ENCODE data around the gene ACOX3.
"Not testable (repeated sequence)": the region's sequence is repeated elsewhere in the genome, so short reads cannot be mapped to it uniquely, and the experiment has no call there.

Gene ACOX3

DNA sequence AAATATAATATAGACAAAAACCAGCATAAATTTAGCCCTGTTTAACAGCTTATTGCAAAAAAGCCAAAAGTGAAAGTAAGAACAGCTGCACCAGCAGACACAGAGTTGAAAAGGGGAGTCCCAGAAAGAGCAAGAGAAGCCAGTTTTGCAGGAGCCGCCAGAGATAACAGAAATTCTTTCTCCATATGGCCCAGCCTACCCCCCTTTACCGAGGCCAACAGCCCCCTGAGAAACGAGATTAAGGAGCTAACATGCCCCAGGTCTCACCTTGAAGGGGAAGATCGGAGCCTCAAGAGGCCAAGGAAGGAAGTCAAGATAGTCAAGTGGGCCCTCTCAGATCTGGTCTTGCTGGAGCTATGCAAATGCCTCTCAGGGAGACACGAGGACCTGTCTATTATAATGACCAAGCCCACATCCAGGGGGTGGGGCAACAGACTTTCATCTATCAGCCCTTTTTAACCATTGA, 4.8 kb downstream of the ACOX3 start:
- FAIRE-seq (no peak), DNase-seq (ENCODE audit: low spot score) (no peak)

DNA sequence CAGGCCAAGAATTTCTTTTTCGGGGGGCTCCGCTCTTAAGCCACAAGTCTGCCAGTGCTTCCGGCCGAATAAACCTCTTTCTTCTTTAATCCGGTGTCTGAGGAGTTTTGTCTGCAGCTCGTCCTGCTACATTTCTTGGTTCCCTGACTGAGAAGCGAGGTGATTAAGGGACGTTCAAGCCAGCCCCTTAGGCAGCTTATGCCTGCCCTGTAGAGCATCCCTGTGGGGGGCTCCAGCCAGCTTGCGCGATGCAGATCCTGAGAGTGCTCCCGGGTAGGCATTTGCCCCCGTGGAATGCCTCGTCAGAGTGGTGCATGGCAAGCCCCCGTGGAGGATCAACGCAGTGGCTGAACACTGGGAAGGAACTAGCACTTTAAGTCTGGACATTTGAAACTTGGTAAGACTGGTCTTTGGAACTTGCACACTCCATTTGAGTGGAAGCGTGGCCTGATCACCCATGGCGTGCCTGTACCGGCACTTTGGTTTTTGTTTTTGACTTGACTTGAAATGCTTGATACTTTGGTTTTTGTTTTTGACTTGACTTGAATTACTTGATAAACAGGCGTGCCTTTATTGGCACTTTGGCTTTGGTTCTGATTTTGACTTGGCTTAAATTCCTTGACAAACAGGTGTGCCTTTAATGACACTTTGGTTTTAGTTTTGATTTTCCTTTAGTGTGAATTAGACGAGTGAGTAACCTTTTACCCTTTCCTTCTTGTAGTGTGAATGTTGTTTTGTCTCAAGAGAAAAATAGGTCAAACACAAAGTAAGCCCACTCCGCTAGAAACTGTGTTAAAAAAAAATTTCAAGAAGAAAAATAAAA, 6.1 kb downstream of the ACOX3 start:
- no peak for DNase-seq (ENCODE audit: low spot score)

DNA sequence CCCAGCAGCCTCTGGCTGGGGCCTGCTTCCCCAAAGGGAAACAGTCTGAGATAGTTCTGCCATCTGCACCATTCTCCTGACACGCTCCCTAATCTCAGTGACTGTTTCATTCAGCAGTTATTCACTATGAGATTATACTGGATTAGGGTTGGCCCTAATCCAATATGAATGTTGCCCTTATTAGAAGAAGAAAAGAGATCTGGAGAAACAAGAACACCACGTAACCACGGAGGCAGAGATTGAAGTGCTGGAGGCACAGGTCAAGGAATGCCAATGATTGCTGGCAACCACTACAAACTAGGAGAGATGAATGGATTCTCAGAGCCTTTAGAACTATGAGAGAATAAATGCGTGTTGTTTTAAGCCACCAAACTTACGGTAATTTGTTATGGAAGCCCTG, 7.4 kb downstream of the ACOX3 start:
- DNase-seq (ENCODE audit: low spot score) (no peak), FAIRE-seq (no peak)

More for the DNA sequence above, 6.1 kb downstream of the ACOX3 start:
- FAIRE-seq, result no peak

DNA sequence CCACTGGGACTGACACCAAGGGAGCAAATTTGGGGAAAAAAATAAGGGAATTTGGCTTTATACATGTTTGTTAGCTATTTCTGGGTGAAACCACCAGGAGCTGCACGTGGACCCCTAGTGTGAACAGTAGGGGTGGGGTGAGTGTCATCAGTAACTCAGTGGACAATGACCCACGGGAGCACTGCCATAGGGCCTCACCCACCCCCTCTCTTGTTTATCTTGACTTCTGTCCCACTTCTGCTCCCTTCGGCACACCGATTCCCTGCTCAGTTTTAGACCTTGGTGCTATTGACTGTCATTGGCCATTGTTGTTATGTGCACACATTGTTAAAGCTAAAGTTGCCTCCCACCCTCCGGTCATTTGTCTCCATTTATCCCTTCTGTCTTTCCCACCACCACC, 9.0 kb downstream of the ACOX3 start:
- no peak for FAIRE-seq
- no peak for DNase-seq (ENCODE audit: low spot score)

DNA sequence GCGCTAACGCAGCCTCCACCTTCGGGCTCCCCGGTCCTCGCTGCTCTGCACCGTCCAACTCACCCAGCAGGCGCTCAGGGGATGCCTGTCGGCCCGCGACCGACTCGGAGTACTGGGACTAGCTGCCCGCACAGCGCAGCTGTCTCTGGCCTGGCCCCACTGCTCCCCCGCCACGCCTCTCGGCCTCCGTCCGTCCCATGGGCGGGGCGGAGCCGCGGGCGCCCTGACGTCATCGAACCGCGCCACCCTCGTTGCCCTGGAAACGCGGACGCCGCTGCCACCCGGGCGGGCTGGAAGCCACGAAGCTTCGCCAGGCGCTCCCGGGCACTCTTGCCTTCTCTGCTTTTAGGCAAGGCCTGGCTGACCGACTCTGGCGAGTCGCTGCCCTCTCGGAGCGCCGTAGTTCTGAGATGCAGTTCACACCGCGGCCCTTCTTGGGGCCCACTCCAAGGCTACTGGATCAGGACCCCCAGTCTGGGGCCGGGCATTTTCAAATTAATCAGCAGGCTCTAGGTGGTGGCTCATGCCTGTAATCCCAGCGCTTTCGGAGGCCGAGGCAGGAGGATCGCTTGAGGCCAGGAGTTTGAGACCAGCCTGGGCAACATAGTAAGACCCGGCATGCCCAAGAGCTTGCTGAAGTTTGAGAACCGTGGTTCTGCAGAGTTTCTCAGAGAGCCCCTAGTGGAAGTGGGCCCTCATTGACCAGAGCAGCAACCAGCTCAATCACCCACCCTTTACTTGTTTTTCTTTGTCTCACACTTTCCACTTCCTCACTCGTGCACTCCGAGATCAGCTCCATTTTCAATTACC, 12.0 kb downstream of the ACOX3 start:
- DNase-seq (ENCODE audit: low spot score), result peak; percentile 72
- FAIRE-seq, result no peak

DNA sequence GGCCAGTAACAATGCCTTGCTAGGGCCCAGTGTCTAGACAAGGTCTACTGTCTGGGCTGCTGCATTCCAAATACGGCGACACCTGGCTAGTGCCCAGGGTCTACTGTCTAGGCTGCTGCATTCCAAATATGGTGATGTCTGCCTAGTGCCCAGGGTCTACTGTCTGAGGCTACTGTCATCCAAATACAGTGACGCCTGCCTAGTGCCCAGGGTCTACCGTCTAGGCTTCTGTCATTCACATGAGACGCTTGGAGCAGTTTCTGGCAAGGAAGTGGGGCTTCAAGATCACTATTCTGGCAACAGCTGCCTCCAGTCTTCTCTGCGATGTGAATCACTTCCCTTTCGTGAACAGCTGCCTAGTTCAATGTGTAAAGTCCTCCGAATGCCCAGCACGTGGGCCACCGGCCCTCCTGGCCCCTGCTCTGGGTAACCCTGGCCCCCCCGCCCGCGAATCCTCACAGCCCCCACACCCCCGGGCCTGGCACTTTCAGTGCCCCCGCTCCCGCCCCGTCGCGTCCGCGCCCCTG, 12.7 kb downstream of the ACOX3 start:
- DNase-seq (ENCODE audit: low spot score), result peak; percentile 26
- no peak for FAIRE-seq

DNA sequence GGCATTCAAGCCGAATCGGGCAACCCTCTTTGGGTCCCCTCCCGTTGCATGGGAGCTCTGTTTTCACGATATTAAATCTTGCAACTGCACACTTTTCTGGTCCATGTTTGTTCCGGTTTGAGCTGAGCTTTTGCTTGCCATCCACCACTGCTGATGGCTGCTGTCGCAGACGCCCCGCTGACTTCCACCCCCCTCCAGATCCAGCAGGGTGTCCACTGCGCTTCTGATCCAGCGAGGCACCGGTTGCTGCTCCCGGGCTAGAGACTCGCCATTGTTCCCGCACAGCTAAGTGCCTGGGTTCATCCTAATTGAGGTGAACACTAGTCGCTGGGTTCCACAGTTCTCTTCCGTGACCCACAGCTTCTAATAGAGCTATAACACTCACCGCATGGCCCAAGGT, 13.3 kb downstream of the ACOX3 start:
- FAIRE-seq (no peak), DNase-seq (ENCODE audit: low spot score) (no peak)

DNA sequence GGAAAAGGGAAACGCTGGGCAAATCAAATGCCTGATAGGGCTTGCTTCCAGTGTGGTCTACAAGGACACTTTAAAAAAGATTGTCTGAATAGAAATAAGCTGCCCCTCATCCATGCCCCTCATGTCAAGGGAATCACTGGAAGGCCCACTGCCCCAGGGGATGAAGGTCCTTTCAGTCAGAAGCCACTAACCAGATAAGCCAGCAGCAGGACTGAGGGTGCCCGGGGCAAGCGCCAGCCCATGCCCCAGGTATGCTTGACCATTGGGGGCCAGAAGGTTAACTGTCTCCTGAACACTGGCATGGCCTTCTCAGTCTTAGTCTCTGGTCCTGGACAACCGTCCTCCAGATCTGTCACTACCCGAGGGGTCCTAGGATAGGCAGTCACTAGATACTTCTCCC, 17.7 kb downstream of the ACOX3 start:
- FAIRE-seq (no peak), DNase-seq (ENCODE audit: low spot score) (no peak)

DNA sequence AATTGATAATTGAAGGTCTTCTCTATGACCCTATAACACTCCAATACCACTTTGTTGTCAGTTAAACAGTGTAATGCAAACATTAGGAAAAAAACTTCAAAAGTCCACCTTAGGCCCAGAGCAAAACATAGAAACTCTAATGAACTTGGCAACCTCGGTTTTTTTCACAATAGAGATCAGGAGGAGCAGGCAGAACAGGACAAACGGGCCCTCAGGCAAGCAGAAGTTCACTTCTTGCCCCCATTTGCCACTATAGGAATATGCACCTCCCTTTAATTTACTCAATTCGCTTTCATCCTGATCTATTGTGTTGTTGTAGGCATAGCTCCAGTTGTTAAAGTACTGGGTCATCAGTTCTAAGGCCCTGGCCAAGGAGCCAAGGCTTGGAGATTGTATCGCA, 18.2 kb downstream of the ACOX3 start:
- FAIRE-seq (no peak), DNase-seq (ENCODE audit: low spot score) (no peak)

DNA sequence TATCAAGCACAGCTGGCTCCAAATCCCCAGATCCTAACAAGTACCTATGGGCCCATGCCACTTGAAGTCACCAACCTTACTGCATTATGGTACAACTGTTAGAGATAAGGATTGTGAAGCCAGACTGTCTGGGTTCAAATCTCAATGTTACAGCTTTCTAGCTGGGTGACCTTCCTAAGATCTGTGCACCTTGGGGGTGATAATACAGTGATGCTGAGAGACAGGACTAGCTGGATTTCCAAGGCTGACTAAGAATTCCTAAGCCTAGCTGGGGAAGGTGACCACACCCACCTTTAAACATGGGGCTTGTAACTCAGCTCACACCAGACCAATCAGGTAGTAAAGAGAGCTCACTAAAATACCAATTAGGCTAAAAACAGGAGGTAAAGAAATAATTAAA, 20.4 kb downstream of the ACOX3 start:
- DNase-seq (ENCODE audit: low spot score); FAIRE-seq: not testable (repeated sequence)

DNA sequence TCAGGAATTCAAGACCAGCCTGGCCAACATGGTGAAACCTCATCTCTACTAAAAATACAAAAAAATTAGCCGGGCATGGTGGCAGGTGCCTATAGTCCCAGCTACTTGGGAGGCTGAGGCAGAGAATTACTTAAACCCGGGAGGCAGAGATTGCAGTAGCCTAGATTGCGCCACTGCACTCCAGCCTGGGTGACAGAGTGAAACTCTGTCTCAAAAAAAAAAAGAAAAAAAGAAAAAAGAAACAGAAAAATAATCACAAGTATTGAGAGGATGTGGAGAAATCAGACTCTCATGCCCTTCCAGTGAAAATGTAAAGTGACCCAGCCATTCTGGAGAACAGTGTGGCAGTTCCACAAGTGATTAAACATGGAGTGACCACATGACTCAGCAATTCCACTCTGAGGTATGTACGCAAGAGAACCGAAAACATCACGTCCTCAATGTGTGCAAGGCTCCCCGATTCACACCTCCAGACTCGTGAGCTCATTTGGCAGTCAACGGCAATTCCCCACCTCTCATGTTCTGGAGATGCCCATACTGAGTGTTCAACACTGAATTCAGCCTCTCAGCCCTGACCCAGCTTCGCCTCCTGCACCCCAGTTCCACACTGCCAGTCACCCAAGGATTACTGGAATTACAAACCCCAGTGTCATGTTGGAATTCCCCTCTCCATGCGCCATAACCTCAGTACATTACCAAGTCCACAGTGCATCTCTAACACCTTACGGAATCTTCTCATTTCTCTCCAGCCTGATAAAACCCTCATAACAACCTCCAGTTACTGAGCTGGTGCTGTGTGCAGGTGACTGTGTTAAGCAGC, 21.1 kb downstream of the ACOX3 start:
- peak; percentile 78 for DNase-seq (ENCODE audit: low spot score)
- peak; percentile 59 for FAIRE-seq

DNA sequence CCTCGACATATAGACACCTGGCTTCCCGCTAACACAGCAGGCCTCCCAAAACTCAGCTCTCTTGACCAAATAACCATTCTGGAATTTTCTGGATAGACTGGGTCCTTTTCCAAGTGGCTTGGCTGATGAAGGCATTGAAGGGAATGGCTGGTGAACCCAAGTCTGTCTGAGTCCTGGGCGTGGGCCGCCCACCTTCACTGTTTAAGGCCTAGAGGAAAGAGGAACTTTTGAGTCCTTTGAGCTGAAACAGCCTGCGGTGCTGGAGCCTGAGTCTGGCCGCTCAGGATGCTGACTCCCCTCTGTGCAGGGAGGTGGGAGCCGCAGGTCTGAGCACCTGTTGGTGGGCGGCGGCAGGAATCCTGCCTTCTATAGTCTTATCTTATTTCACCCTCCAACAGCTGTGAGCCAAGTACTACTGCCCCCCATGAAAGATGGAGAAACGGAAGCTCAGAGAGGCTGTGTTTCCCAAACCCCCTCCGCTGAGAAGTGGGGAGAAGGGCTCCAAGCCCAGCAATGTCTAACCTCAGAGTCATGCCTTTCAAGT, 23.4 kb downstream of the ACOX3 start:
- DNase-seq (ENCODE audit: low spot score) (no peak), FAIRE-seq (no peak)

DNA sequence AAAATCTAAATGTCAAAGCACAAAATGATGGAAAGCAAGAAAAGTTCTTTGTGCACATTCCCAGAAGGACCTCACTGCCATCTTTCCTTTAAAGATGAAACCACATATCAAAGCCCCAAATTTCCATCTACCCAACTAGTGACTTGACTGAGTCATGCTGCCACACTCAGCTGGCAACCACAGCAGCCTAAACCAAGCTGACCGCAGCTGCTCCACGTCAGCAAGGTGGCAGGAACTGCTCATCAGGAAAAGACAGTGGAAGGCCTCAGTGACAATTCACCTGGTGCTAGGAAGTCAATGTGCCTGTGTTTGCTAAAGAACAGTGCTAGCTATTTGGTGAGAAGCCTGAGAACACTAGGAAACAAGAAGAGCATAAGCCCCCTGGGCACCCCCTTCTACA, 26.1 kb downstream of the ACOX3 start:
- DNase-seq (ENCODE audit: low spot score), result peak; percentile 57
- peak; percentile 78 for FAIRE-seq

DNA sequence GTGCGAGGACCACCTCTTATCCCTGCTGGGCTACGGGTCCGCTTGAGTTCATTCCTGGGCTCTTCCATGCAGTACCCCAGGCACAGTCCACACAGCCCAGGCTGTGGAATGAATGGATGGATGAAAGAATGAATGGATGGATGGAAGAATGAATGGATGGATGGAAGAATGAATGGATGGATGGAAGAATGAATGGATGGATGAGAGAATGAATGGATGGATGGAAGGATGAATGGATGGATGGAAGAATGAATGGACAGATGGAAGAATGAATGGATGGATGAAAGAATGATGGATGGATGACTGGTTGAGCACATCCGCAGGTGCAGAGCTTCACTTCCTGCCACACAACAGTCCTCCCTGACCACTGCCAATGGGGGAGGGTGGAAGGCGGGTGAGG, 28.2 kb downstream of the ACOX3 start:
- FAIRE-seq, result no peak
- no peak for DNase-seq (ENCODE audit: low spot score)

DNA sequence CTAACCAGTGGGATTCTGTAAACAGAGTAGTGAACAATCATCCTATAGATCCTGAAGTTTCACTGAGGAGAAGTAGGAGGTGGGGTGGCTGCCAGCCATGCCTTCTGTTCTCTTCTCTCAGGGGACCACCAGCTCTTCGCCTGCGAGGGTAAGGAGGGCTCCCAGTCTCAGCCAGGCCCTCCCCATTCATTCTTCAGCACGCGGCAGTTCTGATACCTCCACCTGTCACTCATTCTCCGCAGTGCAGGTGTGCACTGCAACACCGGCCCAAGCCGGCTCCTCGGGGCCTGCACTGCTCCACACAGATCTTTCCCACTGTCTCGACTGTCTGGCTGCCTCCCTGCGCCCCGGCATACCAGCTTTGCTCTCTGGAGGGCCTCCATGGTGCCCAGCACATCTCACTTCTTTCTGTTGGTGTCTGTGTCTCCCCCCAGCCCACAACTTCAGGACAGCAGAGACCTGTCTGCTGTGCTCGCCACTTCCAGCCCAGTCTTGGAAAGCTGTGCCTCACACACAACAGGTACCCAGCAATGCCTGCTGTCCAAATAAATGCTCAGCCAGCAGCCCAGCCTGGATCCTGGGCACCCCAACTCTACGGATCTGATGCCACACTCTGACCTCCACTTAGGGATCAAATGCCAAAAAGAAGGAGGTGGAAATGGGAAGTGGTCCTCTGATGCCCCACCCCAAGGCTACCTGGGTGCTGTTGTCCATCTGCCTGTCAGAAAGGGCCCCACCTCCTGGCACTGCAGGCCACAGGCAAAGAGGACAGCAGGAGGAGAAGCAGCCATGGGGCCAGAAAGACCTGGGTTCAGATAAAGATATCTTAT, 29.0 kb downstream of the ACOX3 start:
- no peak for FAIRE-seq
- DNase-seq (ENCODE audit: low spot score), result no peak

DNA sequence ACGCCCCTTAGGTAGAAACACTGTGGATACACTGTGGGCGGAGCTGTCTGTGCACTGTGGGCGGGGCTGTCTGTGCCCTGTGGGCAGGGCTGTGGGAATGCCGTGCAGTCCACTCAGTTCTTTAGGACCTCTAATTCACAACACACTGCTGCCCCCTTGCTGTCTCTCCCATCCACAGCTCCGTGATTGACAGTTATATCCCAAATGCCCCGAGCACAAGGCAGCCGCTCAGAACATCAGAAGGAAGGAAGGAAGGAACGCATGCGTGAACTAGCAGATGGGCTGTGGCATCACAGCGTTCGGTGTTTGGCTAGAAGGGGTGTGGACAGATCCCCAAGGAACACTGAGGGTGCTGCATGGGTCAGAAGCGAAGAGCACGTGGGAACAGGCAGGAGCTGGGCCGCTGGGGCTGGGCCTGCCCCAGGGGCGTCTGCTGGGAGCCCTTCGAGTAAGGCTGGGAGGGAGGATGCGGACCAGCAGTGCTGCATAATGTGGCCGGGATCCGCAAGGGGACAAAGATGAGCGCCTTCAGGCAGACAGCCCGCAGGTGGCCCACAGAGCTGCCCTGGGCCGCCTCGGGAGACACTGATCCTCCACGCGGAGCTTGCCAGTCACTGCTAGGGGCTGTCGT, 29.8 kb downstream of the ACOX3 start:
- DNase-seq (ENCODE audit: low spot score) (peak; percentile 56), FAIRE-seq (peak; percentile 17)

DNA sequence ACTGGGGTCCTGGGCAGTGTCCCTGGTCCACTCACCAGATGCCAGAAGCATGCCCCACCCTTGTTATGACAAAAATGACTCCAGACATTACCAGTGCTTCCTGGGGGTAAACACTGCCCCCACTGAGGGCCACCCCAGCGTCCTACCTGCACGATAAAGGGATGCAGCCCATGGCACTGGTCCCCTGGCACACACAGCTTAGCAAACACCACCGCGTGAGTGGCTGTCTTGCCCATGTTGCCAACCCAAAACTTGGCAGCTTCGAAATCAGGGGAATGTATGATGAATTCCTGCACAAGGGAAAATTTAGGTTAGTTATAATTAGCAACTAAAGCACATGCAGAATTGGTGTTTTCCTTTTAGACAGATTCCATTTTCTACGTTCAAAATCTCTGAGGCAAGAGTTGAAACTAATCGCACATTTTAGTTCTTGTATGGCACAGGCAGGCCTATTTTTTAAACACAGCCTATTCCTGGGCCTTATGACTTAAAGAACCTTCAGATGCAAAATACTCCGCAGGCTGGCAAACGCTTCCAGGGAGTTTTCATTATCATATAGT, 30.4 kb downstream of the ACOX3 start:
- no peak for FAIRE-seq
- no peak for DNase-seq (ENCODE audit: low spot score)

DNA sequence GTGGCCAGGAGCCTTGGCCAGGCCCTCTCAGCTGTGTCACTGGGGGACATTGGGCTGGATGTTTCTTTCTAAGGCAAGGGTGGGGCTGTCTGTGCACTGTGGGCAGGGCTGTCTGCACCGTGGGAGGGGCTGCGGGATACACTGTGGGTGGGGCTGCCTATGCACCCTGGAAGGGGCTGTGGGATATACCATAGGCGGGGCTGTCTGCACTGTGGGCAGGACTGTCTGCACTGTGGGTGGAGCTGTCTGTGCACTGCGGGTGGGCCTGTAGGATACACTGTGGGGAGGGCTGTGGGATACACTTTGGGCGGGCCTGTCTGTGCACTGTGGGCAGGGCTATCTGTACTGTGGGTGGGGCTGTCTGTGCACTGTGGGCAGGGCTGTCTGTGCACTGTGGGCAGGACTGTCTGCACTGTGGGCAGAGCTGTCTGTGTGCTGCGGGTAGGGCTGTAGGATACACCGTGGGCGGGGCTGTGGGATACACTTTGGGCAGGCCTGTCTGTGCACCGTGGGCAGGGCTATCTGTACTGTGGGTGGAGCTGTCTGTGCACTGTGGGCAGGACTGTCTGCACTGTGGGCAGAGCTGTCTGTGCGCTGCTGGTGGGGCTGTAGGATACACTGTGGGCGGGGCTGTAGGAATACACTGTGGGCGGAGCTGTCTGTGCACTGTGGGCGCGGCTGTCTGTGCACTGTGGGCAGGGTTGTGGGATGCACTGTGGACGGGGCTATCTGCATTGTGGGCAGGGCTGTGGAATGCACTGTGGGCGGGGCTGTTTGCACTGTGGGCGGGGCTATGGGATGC, 31.1 kb downstream of the ACOX3 start:
- DNase-seq (ENCODE audit: low spot score) (no peak), FAIRE-seq (no peak)

DNA sequence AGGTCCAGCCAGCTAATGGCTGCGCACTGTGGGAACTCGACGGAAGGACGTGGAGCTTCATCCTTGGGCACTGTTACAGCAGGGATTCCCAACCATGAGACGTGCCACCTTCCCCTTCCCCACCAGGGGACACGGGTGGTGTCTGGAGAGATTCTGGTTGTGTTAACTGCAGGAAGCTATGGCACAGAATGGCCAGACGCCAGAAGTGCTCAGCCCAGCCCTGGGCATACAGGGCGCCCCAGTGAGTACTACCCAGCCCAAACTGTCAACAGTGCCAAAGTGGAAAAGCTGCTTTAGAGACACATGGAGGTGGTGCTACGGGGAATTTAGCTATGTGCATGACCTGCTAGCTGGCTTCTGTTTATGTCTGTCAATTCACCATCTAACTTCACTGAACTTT, 32.8 kb downstream of the ACOX3 start:
- DNase-seq (ENCODE audit: low spot score), result no peak
- no peak for FAIRE-seq

Measured in RCC 7860 (cell line).